K562 (cell line): ENCODE data around the gene RAB5A. TPM values are rescaled to one million over a fixed set of nuclear protein-coding genes. Genes with fewer than 3 reads are reported as not detected.
"Not testable (repeated sequence)": the region's sequence is repeated elsewhere in the genome, so short reads cannot be mapped to it uniquely, and the experiment has no call there.

Experiments
- ATAC-seq: fragments of 200-7000 bp; cut with Tn5 transposase; 3 replicates; pipeline ENCODE4 v1.9.1; 2020; ENCODE audit warnings: moderate library complexity
- BruUV-seq: library from RNA; stranded (reverse); fragments of 400-500 nt; replicated peaks from 2 replicates; lab custom pipeline; 2021; lab: Mats Ljungman, UMichigan
- CTCF ChIA-PET: fragments of 300-600 bp; formaldehyde crosslinking; extraction: SDS; loops from one replicate; lab custom pipeline; 2021; ENCODE audit warnings: low intra/inter-chr PET ratio; lab: Yijun Ruan, JAX
- POLR2A ChIA-PET: fragments of 300-600, 350-650 bp; sonication (Branson Sonifier 250); formaldehyde crosslinking; extraction: SDS; loops from one replicate; lab custom pipeline; 2021; ENCODE audit warnings: antibody characterized with exemption, inconsistent platforms; lab: Yijun Ruan, JAX
- DNase-seq, 4 experiments: peaks; one replicate each; pipeline versions ENCODE4 v3.0.0 to v3.0.0-alpha.2; 2011 to 2018; ENCODE audit warnings: low spot score in 3 of 4, mixed read lengths in 3 of 4; ENCODE audit errors: extremely low read depth in 1 of 4
- FAIRE-seq: peaks from 2 replicates; lab custom pipeline; 2011; peaks lifted over from hg19 to GRCh38; lab: Jason Lieb, UNC
- H2AFZ ChIP-seq: 2 replicates; pipeline ENCODE4 v1.6.0; 2011; ENCODE audit warnings: low read depth, low read length, control low read depth, inconsistent platforms
- H3K27ac ChIP-seq: fragments of 200-600 bp; 3 replicates; pipeline ENCODE4 v1.8.0; 2011; ENCODE audit warnings: low read depth, mild to moderate bottlenecking, control low read depth, inconsistent platforms, low read length, moderate library complexity, mixed read lengths; ENCODE audit errors: extremely low read depth
- H3K27me3 ChIP-seq, 2 experiments: fragments of 300-600 bp in 1 of 2; 2 replicates in 1 of 2; 3 replicates in 1 of 2; pipeline versions ENCODE4 v1.6.0 to v1.8.0; 2011; ENCODE audit warnings: inconsistent platforms in 2 of 2, low read length in 2 of 2, mild to moderate bottlenecking in 1 of 2, mixed read lengths in 1 of 2, moderate library complexity in 1 of 2; ENCODE audit not compliant: control insufficient read depth in 2 of 2, insufficient read depth in 2 of 2
- H3K36me3 ChIP-seq: fragments of 300-600 bp; 3 replicates; pipeline ENCODE4 v1.8.0; 2011; ENCODE audit warnings: mild to moderate bottlenecking, low read length, inconsistent platforms; ENCODE audit not compliant: control insufficient read depth, insufficient read depth
- H3K4me1 ChIP-seq, 2 experiments: fragments of 200-600 bp in 1 of 2; replicated peaks in 1 of 2; 2 replicates in 1 of 2; 3 replicates in 1 of 2; pipeline versions ENCODE4 v1.5.1 to v1.8.0; 2011; ENCODE audit warnings: inconsistent platforms in 2 of 2, low read length in 2 of 2, mild to moderate bottlenecking in 1 of 2, mixed read lengths in 1 of 2, moderate library complexity in 1 of 2; ENCODE audit not compliant: control insufficient read depth in 2 of 2, insufficient read depth in 2 of 2
- H3K4me2 ChIP-seq: 2 replicates; pipeline ENCODE4 v1.6.1; 2011; ENCODE audit warnings: low read length, control low read depth, inconsistent platforms, mixed read lengths; ENCODE audit not compliant: insufficient read depth
- H3K4me3 ChIP-seq: fragments of 200-600 bp; sonication (generic), shearing (Covaris generic); 2 replicates; pipeline ENCODE4 v1.5.1; 2016; ENCODE audit warnings: control low read depth, inconsistent platforms
- H3K79me2 ChIP-seq: fragments of 200-600 bp; 3 replicates; pipeline ENCODE4 v1.8.0; 2011; ENCODE audit warnings: low read length, inconsistent platforms; ENCODE audit not compliant: control insufficient read depth, insufficient read depth
- H3K9ac ChIP-seq, 2 experiments: 2 replicates each; pipeline versions ENCODE4 v1.6.0 to v1.6.1; 2011; ENCODE audit warnings: low read depth in 2 of 2, low read length in 2 of 2, control low read depth in 1 of 2, inconsistent platforms in 1 of 2, mild to moderate bottlenecking in 1 of 2, mixed read lengths in 1 of 2; ENCODE audit not compliant: insufficient read depth in 1 of 2
- H3K9me1 ChIP-seq: one replicate; pipeline ENCODE4 v1.6.0; 2011; ENCODE audit warnings: inconsistent platforms, mild to moderate bottlenecking, low read length, moderate library complexity; ENCODE audit not compliant: control insufficient read depth, insufficient read depth
- H3K9me3 ChIP-seq: replicated peaks from 2 replicates; pipeline ENCODE4 v1.5.1; 2011; ENCODE audit warnings: low read depth, low read length, inconsistent platforms; ENCODE audit not compliant: control insufficient read depth, insufficient read depth
- H4K20me1 ChIP-seq: replicated peaks from 2 replicates; pipeline ENCODE4 v1.6.1; 2011; ENCODE audit warnings: low read length, inconsistent platforms, mixed read lengths; ENCODE audit not compliant: control insufficient read depth, insufficient read depth
- CBFB ChIP-seq: sonication (generic); formaldehyde crosslinking; IDR thresholded peaks from 2 replicates; pipeline ENCODE4 v1.4.0; 2020; ENCODE audit warnings: mild to moderate bottlenecking, missing genetic modification reagents
- POLR2A ChIP-seq: fragments of 450-650 bp; conservative IDR thresholded peaks from 2 replicates; pipeline ENCODE4 v1.6.1; 2016
- POLR2B ChIP-seq: fragments of 450-650 bp; IDR thresholded peaks from 2 replicates; pipeline ENCODE4 v1.6.1; 2018; ENCODE audit warnings: low read depth; ENCODE audit not compliant: partially characterized antibody
- ZNF79 ChIP-seq: fragments of 250-450 bp; sonication (Bioruptor Pico); IDR thresholded peaks from 2 replicates; pipeline ENCODE4 v1.4.0; 2020; ENCODE audit warnings: low read depth, mild to moderate bottlenecking, moderate library complexity
- WGBS: fragments of 100-300 bp; shearing (Covaris generic); methylation state at CpG from one replicate; pipeline ENCODE4 v1.1.6; 2016; ENCODE audit warnings: low coverage, mixed read lengths; ENCODE audit not compliant: insufficient coverage; ENCODE audit errors: missing lambda C conversion rate; 5-methylcytosine and 5-hydroxymethylcytosine counted together
- in situ Hi-C: fragments of 300-500 bp; cut with MboI; formaldehyde crosslinking; loops from 4 replicates; pipeline ENCODE4 v1.15.0; 2018; ENCODE audit warnings: inconsistent platforms, mixed read lengths
- intact Hi-C: fragments of 100-400 bp; cut with micrococcal nuclease; formaldehyde crosslinking; loops from 2 replicates; pipeline ENCODE4 v1.14.2; 2022
- polyA plus RNA-seq, 8 experiments: library from polyadenylated mRNA; depleted of rRNA in 4 of 8; stranded (reverse) in 5 of 8; unstranded in 3 of 8; fragments of >200 nt; fragmentation: Nextera tagmentation in 2 of 8; fragmentation: Illumina TruSeq in 1 of 8; extraction: Ambion mirVana in 2 of 8; extraction: Trizol in 1 of 8; gene quantifications; 2 replicates each; pipeline versions ENCODE4 v1.2.1 to v1.2.3, GENCODE V29; 2011 to 2014; ENCODE audit warnings: inconsistent platforms in 1 of 8, missing spikeins in 1 of 8
- total RNA-seq, 7 experiments: library from RNA; depleted of rRNA in 6 of 7; stranded (reverse); fragments of >200 nt in 6 of 7; fragmentation: Illumina TruSeq in 2 of 7; extraction: Trizol in 2 of 7; gene quantifications; 2 replicates each; pipeline versions ENCODE4 v1.2.1 to v1.2.3, GENCODE V29; 2011 to 2021; ENCODE audit warnings: low replicate concordance in 1 of 7
- TF ChIP-seq, protein P1 (sequence below): sonication (generic); formaldehyde crosslinking; IDR thresholded peaks from 2 replicates; pipeline ENCODE4 v1.8.1; 2022; ENCODE audit warnings: missing genetic modification reagents
- TF ChIP-seq, protein P2 (sequence below), 2 experiments: fragments of 200-800 bp in 1 of 2; sonication (Bioruptor generic) in 1 of 2; sonication (generic) in 1 of 2; formaldehyde crosslinking in 1 of 2; IDR thresholded peaks in 1 of 2; conservative IDR thresholded peaks in 1 of 2; 2 replicates each; pipeline versions ENCODE4 v1.5.0 to v1.6.1; 2016 to 2020; ENCODE audit warnings: missing compliant biosample characterization in 1 of 2, missing genetic modification characterization in 1 of 2, missing genetic modification reagents in 1 of 2

The RAB5A gene
- total and polyA plus RNA-seq, 9 of the 15 experiments (the other 6 are each of a cell fraction or from before 2014, with no cell fraction given), result 28.3 to 64.2 (median 49.0) TPM

DNA sequence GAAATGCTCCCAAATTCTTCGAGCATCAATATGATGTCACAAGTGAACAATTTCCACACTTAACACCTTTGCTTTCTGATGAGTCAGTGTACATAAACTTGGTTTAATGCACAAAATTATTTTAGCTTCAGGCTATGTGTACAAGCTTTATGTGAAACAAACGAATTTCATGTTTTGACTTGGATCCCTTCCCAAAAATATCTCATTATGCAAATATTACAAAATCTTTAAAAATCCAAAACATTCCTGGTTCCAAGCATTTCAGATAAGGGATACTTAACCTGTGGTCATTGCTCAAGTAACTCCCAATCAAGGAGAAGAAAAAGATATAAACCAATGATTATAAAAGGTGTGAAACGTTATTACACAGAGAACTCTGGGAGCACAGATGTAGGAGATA is 25.2 kb downstream of the RAB5A start (continued):
- TF ChIP-seq ZNF79 (CRISPR knock-in tag) (no peak), CBFB (CRISPR knock-in tag) (no peak)
- TF ChIP-seq, protein P1, sequence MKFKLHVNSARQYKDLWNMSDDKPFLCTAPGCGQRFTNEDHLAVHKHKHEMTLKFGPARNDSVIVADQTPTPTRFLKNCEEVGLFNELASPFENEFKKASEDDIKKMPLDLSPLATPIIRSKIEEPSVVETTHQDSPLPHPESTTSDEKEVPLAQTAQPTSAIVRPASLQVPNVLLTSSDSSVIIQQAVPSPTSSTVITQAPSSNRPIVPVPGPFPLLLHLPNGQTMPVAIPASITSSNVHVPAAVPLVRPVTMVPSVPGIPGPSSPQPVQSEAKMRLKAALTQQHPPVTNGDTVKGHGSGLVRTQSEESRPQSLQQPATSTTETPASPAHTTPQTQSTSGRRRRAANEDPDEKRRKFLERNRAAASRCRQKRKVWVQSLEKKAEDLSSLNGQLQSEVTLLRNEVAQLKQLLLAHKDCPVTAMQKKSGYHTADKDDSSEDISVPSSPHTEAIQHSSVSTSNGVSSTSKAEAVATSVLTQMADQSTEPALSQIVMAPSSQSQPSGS (CRISPR knock-in tag), result no peak
- TF ChIP-seq, protein P2, sequence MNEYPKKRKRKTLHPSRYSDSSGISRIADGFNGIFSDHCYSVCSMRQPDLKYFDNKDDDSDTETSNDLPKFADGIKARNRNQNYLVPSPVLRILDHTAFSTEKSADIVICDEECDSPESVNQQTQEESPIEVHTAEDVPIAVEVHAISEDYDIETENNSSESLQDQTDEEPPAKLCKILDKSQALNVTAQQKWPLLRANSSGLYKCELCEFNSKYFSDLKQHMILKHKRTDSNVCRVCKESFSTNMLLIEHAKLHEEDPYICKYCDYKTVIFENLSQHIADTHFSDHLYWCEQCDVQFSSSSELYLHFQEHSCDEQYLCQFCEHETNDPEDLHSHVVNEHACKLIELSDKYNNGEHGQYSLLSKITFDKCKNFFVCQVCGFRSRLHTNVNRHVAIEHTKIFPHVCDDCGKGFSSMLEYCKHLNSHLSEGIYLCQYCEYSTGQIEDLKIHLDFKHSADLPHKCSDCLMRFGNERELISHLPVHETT (CRISPR knock-in tag; conservative IDR thresholded peaks at IDR 0.05 in 1 of 2, IDR thresholded peaks at IDR 0.05 in 1 of 2), result no peak

DNA sequence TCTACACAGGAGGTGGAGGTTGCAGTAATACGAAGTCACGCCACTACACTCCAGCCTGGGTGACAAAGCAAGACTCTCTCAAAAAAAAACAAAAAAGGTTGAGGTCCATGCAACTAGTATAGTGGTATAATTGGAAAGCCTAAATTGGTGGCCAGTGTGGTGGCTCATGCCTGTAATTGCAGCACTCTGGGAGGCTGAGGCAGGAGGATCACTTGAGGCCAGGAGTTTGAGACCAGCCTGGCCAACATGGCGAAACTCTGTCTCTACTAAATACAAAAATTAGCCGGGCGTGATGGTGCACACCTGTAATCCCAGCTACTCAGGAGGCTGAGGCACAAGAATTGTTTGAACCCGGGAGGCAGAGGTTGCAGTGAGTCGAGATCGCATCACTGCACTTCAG is 42.0 kb downstream of the RAB5A start:
- H3K27me3 ChIP-seq, BruUV-seq, ATAC-seq, FAIRE-seq, H3K9me1 ChIP-seq, H2AFZ ChIP-seq, H3K4me3 ChIP-seq, intact Hi-C loops, H3K4me1 ChIP-seq, H3K9ac ChIP-seq, H4K20me1 ChIP-seq, H3K27ac ChIP-seq, H3K4me2 ChIP-seq, DNase-seq, H3K9me3 ChIP-seq, in situ Hi-C loops, H3K79me2 ChIP-seq: not testable (repeated sequence)
- H3K36me3 ChIP-seq, result peaks cover 11% of the 10 kb centered on the region; the same call in 1 of the 3 replicates
- ChIA-PET CTCF (interaction anchor here (0.6 kb wide), 1 partner anchor 852 kb away, joined by 3 read pairs; no protein-coding TSS in a partner anchor), POLR2A (interaction anchor here (0.9 to 1.1 kb wide), 2 partner anchors 10 to 11 kb away, joined by 3 to 4 read pairs; no protein-coding TSS in a partner anchor)
- TF ChIP-seq POLR2A (0 out of 2 replicates have a peak, but pooled peaks have one; percentile 15), POLR2B (peak; percentile 34)
- 91% methylated on average over 8 of the region's 8 CpGs for WGBS
